Naive thymus-derived CD4-positive, alpha-beta T cell (primary cell): ENCODE results near the gene SSPN. TPM values are rescaled to one million over a fixed set of nuclear protein-coding genes. Genes with fewer than 3 reads are reported as not detected.

Experiments
- ATAC-seq: fragments of 150-1000 bp; cut with Tn5 transposase; 2 replicates; pipeline ENCODE4 v1.10.0; 2021; ENCODE audit warnings: mild to moderate bottlenecking, moderate library complexity
- CTCF ChIA-PET: fragments of 350-600 bp; sonication (Branson Sonifier 250); formaldehyde crosslinking; loops from one replicate; lab custom pipeline; 2021; ENCODE audit warnings: antibody characterized with exemption; lab: Charles Lee
- POLR2A ChIA-PET: fragments of 350-600 bp; sonication (Branson Sonifier 250); formaldehyde crosslinking; loops from one replicate; lab custom pipeline; 2021; ENCODE audit warnings: antibody characterized with exemption, inconsistent platforms; lab: Charles Lee
- DNase-seq, 9 donors: peaks; one replicate each; pipeline versions ENCODE4 v3.0.0 to v3.0.0-alpha.2; 2020 to 2022; ENCODE audit warnings: mixed read lengths in 1 of 9
- H3K27ac ChIP-seq: one replicate; pipeline ENCODE4 v1.7.0; 2013; ENCODE audit warnings: mild to moderate bottlenecking, low read depth, low read length, moderate library complexity
- H3K27me3 ChIP-seq, 2 donors: one replicate each; pipeline ENCODE4 v1.7.0; 2013; ENCODE audit warnings: low read length in 2 of 2, mild to moderate bottlenecking in 2 of 2, moderate library complexity in 2 of 2; ENCODE audit not compliant: control insufficient read depth in 2 of 2, insufficient read depth in 2 of 2
- H3K36me3 ChIP-seq, 3 experiments: 1 replicate in 2 of 3; 2 replicates in 1 of 3; pipeline ENCODE4 v1.7.0; 2013; ENCODE audit warnings: low read length in 3 of 3, mild to moderate bottlenecking in 3 of 3, moderate library complexity in 1 of 3; ENCODE audit not compliant: insufficient read depth in 3 of 3, control insufficient read depth in 2 of 3
- H3K4me1 ChIP-seq, 2 donors: one replicate each; pipeline ENCODE4 v1.7.0; 2013; ENCODE audit warnings: low read length in 2 of 2, mild to moderate bottlenecking in 2 of 2, moderate library complexity in 1 of 2; ENCODE audit not compliant: control insufficient read depth in 2 of 2, insufficient read depth in 2 of 2
- H3K4me3 ChIP-seq: 2 replicates; pipeline ENCODE4 v1.7.0; 2013; ENCODE audit warnings: mild to moderate bottlenecking, low read length
- H3K9me3 ChIP-seq, 3 experiments: 1 replicate in 2 of 3; 2 replicates in 1 of 3; pipeline ENCODE4 v1.7.0; 2013; ENCODE audit warnings: low read length in 3 of 3; ENCODE audit not compliant: control insufficient read depth in 2 of 3
- H3K27ac Mint-ChIP-seq, 9 donors: one replicate each; pipeline ENCODE4 v1.8.0; 2020 to 2022; ENCODE audit warnings: mixed read lengths in 9 of 9, mild to moderate bottlenecking in 8 of 9, moderate library complexity in 5 of 9, inconsistent platforms in 2 of 9
- H3K27me3 Mint-ChIP-seq, 5 donors: one replicate each; pipeline ENCODE4 v1.8.0; 2021 to 2022; ENCODE audit warnings: mixed read lengths in 5 of 5, mild to moderate bottlenecking in 1 of 5
- H3K36me3 Mint-ChIP-seq, 5 donors: one replicate each; pipeline ENCODE4 v1.8.0; 2020 to 2022; ENCODE audit warnings: mixed read lengths in 5 of 5, mild to moderate bottlenecking in 3 of 5, inconsistent platforms in 1 of 5
- H3K4me1 Mint-ChIP-seq, 7 donors: one replicate each; pipeline ENCODE4 v1.8.0; 2020 to 2022; ENCODE audit warnings: mixed read lengths in 7 of 7, mild to moderate bottlenecking in 3 of 7, inconsistent platforms in 1 of 7
- H3K4me3 Mint-ChIP-seq, 10 donors: one replicate each; pipeline ENCODE4 v1.8.0; 2020 to 2022; ENCODE audit warnings: mild to moderate bottlenecking in 10 of 10, mixed read lengths in 10 of 10, moderate library complexity in 6 of 10, inconsistent platforms in 2 of 10
- H3K9me3 Mint-ChIP-seq, 11 donors: one replicate each; pipeline ENCODE4 v1.8.0; 2020 to 2022; ENCODE audit warnings: mixed read lengths in 11 of 11, mild to moderate bottlenecking in 4 of 11, inconsistent platforms in 1 of 11, moderate library complexity in 1 of 11
- intact Hi-C, 2 donors: fragments of 100-400 bp; cut with micrococcal nuclease; formaldehyde crosslinking; loops; one replicate each; pipeline ENCODE4 v1.15.1; 2023
- polyA plus RNA-seq, 2 donors: library from polyadenylated mRNA; unstranded; fragments of 300-500 nt; fragmentation: Illumina TruSeq; gene quantifications; one replicate each; pipeline ENCODE4 v1.2.3, GENCODE V29; 2021
- total RNA-seq, 6 experiments: library from RNA in 5 of 6; stranded (reverse) in 5 of 6; gene quantifications; 1 replicate in 5 of 6; 2 replicates in 1 of 6; pipeline ENCODE4 v1.2.3 and lab custom pipeline; 2021 to 2026

SSPN gene
- total and polyA plus RNA-seq, 7 experiments from 2014 or later, result 0.22 to 0.34 TPM; not detected in 5

GRCh38 chr12:26250801-26251200 lies 55.4 kb downstream of the SSPN start:
- Histone ChIP-seq H3K4me1 (no peaks in the 10 kb centered on the region), H3K27me3 (no peaks in the 10 kb centered on the region), H3K4me3 (no peak overlapping the region), H3K27ac (no peak overlapping the region), H3K36me3 (no peaks in the 10 kb centered on the region), H3K9me3 (no peaks in the 10 kb centered on the region)
- CTCF ChIA-PET, result no interaction called here
- DNase-seq (no peak), ATAC-seq (no peak)
- Mint-ChIP-seq H3K4me3 (no peak overlapping the region), H3K4me1 (no peaks in the 10 kb centered on the region), H3K27me3 (peaks cover 0 to 21% (median 17%) of the 10 kb centered on the region in 5 donors), H3K36me3 (peaks cover 0 to 6% (median 0%) of the 10 kb centered on the region in 5 donors), H3K9me3 (peaks cover 0 to 22% (median 7%) of the 10 kb centered on the region in 11 donors), H3K27ac (no peak overlapping the region)
- intact Hi-C loops, result no loop called here
- POLR2A ChIA-PET, result no interaction called here

- ATAC-seq, result no peak
- peaks cover 0 to 25% (median 7%) of the 10 kb centered on the region in 11 donors for H3K9me3 Mint-ChIP-seq
- CTCF ChIA-PET, result no interaction called here
- H3K36me3 ChIP-seq, result no peaks in the 10 kb centered on the region
- intact Hi-C loops, result no loop called here
- H3K4me3 Mint-ChIP-seq, result no peak overlapping the region
- H3K27ac ChIP-seq, result no peak overlapping the region
- H3K27ac Mint-ChIP-seq, result no peak overlapping the region
- H3K27me3 Mint-ChIP-seq, result peaks cover 0 to 21% (median 15%) of the 10 kb centered on the region in 5 donors
- no peak overlapping the region for H3K4me3 ChIP-seq
- no peaks in the 10 kb centered on the region for H3K4me1 ChIP-seq
- no peak for DNase-seq
- H3K9me3 ChIP-seq, result no peaks in the 10 kb centered on the region
- peaks cover 0 to 6% (median 0%) of the 10 kb centered on the region in 5 donors for H3K36me3 Mint-ChIP-seq
- H3K27me3 ChIP-seq, result no peaks in the 10 kb centered on the region
- H3K4me1 Mint-ChIP-seq, result no peaks in the 10 kb centered on the region
- POLR2A ChIA-PET, result no interaction called here
Measured at GRCh38 chr12:26251600-26251999, 56.2 kb downstream of the SSPN start.

GRCh38 chr12:26252946-26253345 lies 57.6 kb downstream of the SSPN start:
- Mint-ChIP-seq H3K9me3 (peaks cover 4 to 37% (median 8%) of the 10 kb centered on the region in 11 donors), H3K4me1 (no peaks in the 10 kb centered on the region), H3K4me3 (no peak overlapping the region), H3K36me3 (peaks cover 0 to 9% (median 0%) of the 10 kb centered on the region in 5 donors), H3K27me3 (peaks cover 0 to 13% (median 7%) of the 10 kb centered on the region in 5 donors), H3K27ac (no peak overlapping the region)
- POLR2A ChIA-PET, result no interaction called here
- CTCF ChIA-PET, result no interaction called here
- DNase-seq (no peak), ATAC-seq (no peak)
- Histone ChIP-seq H3K27me3 (no peaks in the 10 kb centered on the region), H3K4me3 (no peak overlapping the region), H3K4me1 (no peaks in the 10 kb centered on the region), H3K9me3 (no peaks in the 10 kb centered on the region), H3K36me3 (no peaks in the 10 kb centered on the region), H3K27ac (no peak overlapping the region)
- intact Hi-C loops, result no loop called here

- ATAC-seq (no peak), DNase-seq (no peak)
- peaks cover 0 to 22% (median 12%) of the 10 kb centered on the region in 5 donors for H3K27me3 Mint-ChIP-seq
- H3K36me3 Mint-ChIP-seq, result peaks cover 0 to 8% (median 0%) of the 10 kb centered on the region in 5 donors
- CTCF ChIA-PET, result no interaction called here
- Histone ChIP-seq H3K4me1 (no peaks in the 10 kb centered on the region), H3K4me3 (no peak overlapping the region), H3K27ac (no peak overlapping the region), H3K27me3 (no peaks in the 10 kb centered on the region), H3K9me3 (no peaks in the 10 kb centered on the region), H3K36me3 (no peaks in the 10 kb centered on the region)
- H3K4me3 Mint-ChIP-seq, result no peak overlapping the region
- no peaks in the 10 kb centered on the region for H3K4me1 Mint-ChIP-seq
- POLR2A ChIA-PET, result no interaction called here
- no peak overlapping the region for H3K27ac Mint-ChIP-seq
- H3K9me3 Mint-ChIP-seq, result peaks cover 8 to 42% (median 12%) of the 10 kb centered on the region in 11 donors
- intact Hi-C loops, result no loop called here
Measured at GRCh38 chr12:26255893-26256645, 60.7 kb downstream of the SSPN start.

GRCh38 chr12:26264215-26264838 lies 69.0 kb downstream of the SSPN start:
- peaks cover 0 to 11% (median 4%) of the 10 kb centered on the region in 5 donors for H3K27me3 Mint-ChIP-seq
- no peaks in the 10 kb centered on the region for H3K36me3 Mint-ChIP-seq
- Histone ChIP-seq H3K9me3 (no peaks in the 10 kb centered on the region), H3K4me3 (no peak overlapping the region), H3K36me3 (no peaks in the 10 kb centered on the region), H3K27me3 (no peaks in the 10 kb centered on the region), H3K4me1 (no peaks in the 10 kb centered on the region), H3K27ac (no peak overlapping the region)
- H3K27ac Mint-ChIP-seq, result no peak overlapping the region
- H3K4me3 Mint-ChIP-seq, result no peak overlapping the region
- ChIA-PET CTCF (no interaction called here), POLR2A (no interaction called here)
- no peak for ATAC-seq
- DNase-seq, result no peak
- no peaks in the 10 kb centered on the region for H3K4me1 Mint-ChIP-seq
- intact Hi-C loops, result no loop called here
- H3K9me3 Mint-ChIP-seq, result peaks cover 0 to 3% (median 0%) of the 10 kb centered on the region in 11 donors

GRCh38 chr12:26265606-26266005 lies 70.2 kb downstream of the SSPN start:
- POLR2A ChIA-PET, result no interaction called here
- no peaks in the 10 kb centered on the region for H3K36me3 ChIP-seq
- H3K27me3 ChIP-seq, result no peaks in the 10 kb centered on the region
- DNase-seq, result no peak
- Mint-ChIP-seq H3K4me1 (no peaks in the 10 kb centered on the region), H3K27me3 (peaks cover 0 to 9% (median 0%) of the 10 kb centered on the region in 5 donors), H3K36me3 (no peaks in the 10 kb centered on the region), H3K27ac (no peak overlapping the region), H3K9me3 (no peaks in the 10 kb centered on the region), H3K4me3 (no peak overlapping the region)
- CTCF ChIA-PET, result no interaction called here
- no peak overlapping the region for H3K4me3 ChIP-seq
- intact Hi-C loops, result no loop called here
- no peak for ATAC-seq
- no peaks in the 10 kb centered on the region for H3K9me3 ChIP-seq
- H3K27ac ChIP-seq, result no peak overlapping the region
- H3K4me1 ChIP-seq, result no peaks in the 10 kb centered on the region
